SK-N-MC (cell line): ENCODE data around the gene GRIK4.

Source experiments
- EZH2 ChIP-seq: fragments of 200-600 bp; sonication (generic); IDR thresholded peaks from one replicate; pipeline ENCODE4 v1.6.1; 2017; ENCODE audit warnings: antibody characterized with exemption
- POLR2AphosphoS5 ChIP-seq: IDR thresholded peaks from 2 replicates; pipeline ENCODE4 v1.6.1; 2012; ENCODE audit warnings: mild to moderate bottlenecking, low read depth, low read length, borderline replicate concordance

DNA sequence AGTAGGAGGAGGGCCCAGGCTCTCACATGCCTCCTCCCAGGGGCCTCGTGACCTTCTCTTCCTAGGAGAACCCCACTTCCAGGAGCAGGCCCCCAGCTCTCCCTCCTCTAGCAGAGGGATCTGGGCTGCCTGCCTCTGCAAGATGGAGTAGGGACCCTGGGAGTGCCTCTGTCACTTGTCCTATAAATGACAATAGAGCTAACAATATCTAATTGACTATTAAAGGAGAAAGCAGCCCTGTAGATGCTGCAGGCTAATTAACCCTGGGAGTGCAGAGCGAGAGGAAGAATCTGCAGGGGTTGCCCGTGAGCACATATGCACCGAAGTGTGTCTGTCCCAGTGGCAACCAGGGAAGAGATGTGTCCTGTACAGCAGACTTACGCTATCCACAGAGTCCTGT is 184.4 kb downstream of the GRIK4 start:
- no peak for TF ChIP-seq EZH2
- no peak for TF ChIP-seq POLR2AphosphoS5
